ENCODE results near the gene PCID2.

The PCID2 gene

DNA sequence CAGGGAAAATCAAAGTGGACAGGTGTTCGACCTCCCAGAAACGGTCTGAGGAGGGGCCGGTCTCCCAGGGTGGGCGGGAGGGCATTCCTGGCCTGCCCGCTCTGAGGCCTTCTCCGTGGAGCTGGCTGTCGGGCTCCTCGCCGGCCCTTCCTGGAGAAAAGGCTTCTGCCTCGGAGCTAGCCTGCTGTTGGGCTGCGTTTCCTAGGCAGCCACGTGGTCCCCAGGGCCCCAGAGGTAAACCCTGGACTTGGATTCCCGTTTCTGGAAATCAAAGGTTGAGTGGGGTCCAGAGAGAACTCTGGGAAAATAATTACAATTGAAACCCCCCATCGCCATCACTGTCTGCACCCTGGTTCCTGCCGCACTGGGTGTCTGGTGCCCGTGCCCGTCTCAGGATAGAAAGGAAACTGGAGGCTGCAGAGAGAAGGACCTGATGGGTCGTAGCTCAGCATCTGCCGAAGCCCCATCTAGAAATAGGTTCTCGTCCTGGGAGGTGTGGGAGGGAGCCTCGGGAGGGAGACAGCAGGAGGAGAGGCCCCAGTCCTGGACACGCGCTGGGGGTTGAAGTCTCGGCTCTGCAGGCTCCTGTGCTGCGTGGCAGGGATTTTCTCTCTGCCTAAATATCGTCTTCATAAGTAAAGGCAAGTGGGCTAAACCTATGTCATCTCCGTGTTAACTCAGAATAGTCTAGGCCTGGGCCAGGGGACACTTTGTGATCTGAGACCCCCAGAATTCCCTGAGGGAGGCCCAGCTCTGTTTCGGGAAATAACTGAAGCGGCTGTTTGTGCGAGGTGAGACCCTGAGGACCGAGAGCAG, 57.7 kb downstream of the PCID2 start:
- Histone ChIP-seq H3K4me1 (peaks cover 0 to 19% (median 8%) of the 10 kb centered on the region in 4 donors), H3K27ac (no peak overlapping the region), H3K9me3 (no peaks in the 10 kb centered on the region), H3K4me3 (no peak overlapping the region), H3K27me3 (peaks cover 0 to 2% of the 10 kb centered on the region in 2 donors), H3K36me3 (no peaks in the 10 kb centered on the region)
- no peak for DNase-seq
- intact Hi-C loops (cut with DNase I; ENCODE audit: low total_unique reads) = loop anchor here (10.0 kb wide), 2 partner anchors 54 to 116 kb away; partner anchors contain the start of genes CUL4A and PCID2
- TF ChIP-seq, protein P1, sequence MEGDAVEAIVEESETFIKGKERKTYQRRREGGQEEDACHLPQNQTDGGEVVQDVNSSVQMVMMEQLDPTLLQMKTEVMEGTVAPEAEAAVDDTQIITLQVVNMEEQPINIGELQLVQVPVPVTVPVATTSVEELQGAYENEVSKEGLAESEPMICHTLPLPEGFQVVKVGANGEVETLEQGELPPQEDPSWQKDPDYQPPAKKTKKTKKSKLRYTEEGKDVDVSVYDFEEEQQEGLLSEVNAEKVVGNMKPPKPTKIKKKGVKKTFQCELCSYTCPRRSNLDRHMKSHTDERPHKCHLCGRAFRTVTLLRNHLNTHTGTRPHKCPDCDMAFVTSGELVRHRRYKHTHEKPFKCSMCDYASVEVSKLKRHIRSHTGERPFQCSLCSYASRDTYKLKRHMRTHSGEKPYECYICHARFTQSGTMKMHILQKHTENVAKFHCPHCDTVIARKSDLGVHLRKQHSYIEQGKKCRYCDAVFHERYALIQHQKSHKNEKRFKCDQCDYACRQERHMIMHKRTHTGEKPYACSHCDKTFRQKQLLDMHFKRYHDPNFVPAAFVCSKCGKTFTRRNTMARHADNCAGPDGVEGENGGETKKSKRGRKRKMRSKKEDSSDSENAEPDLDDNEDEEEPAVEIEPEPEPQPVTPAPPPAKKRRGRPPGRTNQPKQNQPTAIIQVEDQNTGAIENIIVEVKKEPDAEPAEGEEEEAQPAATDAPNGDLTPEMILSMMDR (IDR thresholded peaks at IDR 0.05) = no peak

DNA sequence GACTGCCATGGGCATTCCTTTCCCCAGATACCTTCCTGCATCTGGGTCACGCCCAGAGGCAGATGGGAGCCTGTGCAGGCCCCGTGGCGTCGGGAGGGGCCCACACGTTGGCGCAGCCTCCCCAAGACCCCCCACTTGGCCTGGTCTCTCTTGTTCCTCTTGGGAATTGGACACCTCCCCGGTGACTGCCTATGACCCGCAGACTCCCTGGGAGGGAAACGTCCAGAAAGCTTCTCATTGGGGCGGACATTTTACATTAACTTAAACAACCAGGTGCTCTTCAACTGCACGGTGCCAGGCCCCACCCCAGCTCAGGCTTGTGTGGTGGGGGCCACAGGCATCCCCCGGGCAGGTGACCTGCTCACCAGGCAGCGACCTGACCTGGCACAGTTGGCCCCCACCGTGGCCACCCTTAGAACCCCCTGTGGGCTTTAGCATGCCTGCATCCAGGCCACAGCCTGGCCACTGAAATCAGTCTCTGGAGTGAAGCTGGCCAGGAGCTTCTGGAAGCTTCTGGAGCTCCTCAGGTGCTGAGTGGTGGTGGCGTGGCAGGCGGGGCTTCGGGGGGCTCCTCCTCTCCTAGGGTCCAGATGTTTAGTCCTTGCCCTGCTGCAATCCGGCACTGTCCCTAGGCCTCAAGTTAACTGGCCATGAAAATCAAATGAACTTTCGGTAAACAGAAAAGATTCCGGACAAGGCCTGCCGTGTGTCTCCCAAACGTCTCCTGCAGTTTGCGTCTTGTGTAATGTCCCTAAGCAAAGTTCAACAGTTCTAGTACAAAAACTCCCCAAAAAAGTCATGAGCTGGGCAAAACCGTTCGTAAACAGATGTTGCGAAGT, 58.5 kb downstream of the PCID2 start:
- no peak for DNase-seq
- no peaks in the 10 kb centered on the region for H3K36me3 ChIP-seq
- H3K27ac ChIP-seq = no peak overlapping the region
- H3K9me3 ChIP-seq = no peaks in the 10 kb centered on the region
- H3K4me3 ChIP-seq = no peak overlapping the region
- intact Hi-C loops (cut with DNase I; ENCODE audit: low total_unique reads) = loop anchor here (10.0 kb wide), 2 partner anchors 55 to 115 kb away; partner anchors contain the start of genes CUL4A and PCID2
- peaks cover 0 to 19% (median 8%) of the 10 kb centered on the region in 4 donors for H3K4me1 ChIP-seq
- H3K27me3 ChIP-seq = peaks cover 0 to 2% of the 10 kb centered on the region in 2 donors
- TF ChIP-seq, protein P1 (IDR thresholded peaks at IDR 0.05) = no peak

DNA sequence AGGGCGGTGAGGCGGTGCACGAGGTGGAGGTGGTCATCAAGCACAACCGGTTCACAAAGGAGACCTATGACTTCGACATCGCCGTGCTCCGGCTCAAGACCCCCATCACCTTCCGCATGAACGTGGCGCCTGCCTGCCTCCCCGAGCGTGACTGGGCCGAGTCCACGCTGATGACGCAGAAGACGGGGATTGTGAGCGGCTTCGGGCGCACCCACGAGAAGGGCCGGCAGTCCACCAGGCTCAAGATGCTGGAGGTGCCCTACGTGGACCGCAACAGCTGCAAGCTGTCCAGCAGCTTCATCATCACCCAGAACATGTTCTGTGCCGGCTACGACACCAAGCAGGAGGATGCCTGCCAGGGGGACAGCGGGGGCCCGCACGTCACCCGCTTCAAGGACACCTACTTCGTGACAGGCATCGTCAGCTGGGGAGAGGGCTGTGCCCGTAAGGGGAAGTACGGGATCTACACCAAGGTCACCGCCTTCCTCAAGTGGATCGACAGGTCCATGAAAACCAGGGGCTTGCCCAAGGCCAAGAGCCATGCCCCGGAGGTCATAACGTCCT, 59.4 kb downstream of the PCID2 start:
- Histone ChIP-seq H3K4me1 (peaks cover 0 to 14% (median 8%) of the 10 kb centered on the region in 4 donors), H3K27ac (no peak overlapping the region), H3K4me3 (no peak overlapping the region), H3K36me3 (no peaks in the 10 kb centered on the region), H3K27me3 (peaks cover 0 to 6% of the 10 kb centered on the region in 2 donors), H3K9me3 (no peaks in the 10 kb centered on the region)
- DNase-seq = no peak
- TF ChIP-seq, protein P1 (IDR thresholded peaks at IDR 0.05) = no peak
- intact Hi-C loops (cut with DNase I; ENCODE audit: low total_unique reads) = no loop called here

DNA sequence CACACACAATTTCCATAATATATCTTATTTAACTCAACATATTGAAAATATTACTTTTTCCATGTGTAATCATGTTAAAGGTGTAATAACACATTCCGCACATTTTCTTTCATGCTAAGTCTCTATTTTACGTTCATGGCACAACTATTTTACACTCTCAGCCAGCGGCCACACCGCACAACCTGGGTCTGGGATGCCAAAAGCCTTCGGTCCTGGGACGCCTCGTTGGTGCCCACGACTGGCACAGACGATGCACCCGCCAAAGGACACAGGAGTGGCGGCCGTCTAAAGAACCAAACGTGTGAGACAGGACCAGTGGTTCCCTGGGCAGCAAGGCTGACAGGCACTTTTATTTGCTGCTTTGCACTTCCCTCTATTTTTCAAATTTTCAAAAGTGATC, 60.1 kb downstream of the PCID2 start:
- H3K36me3 ChIP-seq = no peaks in the 10 kb centered on the region
- peaks cover 0 to 8% of the 10 kb centered on the region in 2 donors for H3K27me3 ChIP-seq
- DNase-seq = no peak
- H3K4me1 ChIP-seq = peaks cover 0 to 12% (median 8%) of the 10 kb centered on the region in 4 donors
- intact Hi-C loops (cut with DNase I; ENCODE audit: low total_unique reads) = no loop called here
- no peak overlapping the region for H3K4me3 ChIP-seq
- H3K27ac ChIP-seq = no peak overlapping the region
- no peaks in the 10 kb centered on the region for H3K9me3 ChIP-seq
- TF ChIP-seq, protein P1 (IDR thresholded peaks at IDR 0.05) = no peak

DNA sequence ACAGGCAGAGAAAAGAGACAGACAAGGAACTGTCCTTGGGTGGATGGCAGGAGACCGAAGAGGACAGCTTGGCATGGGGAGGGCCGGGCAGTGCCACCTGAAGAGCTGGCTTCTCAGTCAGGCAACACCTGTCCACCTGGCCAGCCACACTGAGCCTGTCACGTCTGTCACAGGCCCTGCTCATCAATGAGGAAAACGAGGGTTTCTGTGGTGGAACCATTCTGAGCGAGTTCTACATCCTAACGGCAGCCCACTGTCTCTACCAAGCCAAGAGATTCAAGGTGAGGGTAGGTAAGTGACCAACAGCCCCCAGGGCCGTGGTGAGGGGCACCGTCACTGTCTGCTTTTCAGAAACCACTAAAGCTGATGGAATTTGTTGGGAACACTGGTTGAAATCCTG, 61.3 kb downstream of the PCID2 start:
- Histone ChIP-seq H3K27ac (no peak overlapping the region), H3K36me3 (no peaks in the 10 kb centered on the region), H3K27me3 (peaks cover 0 to 8% of the 10 kb centered on the region in 2 donors), H3K9me3 (no peaks in the 10 kb centered on the region), H3K4me3 (no peak overlapping the region), H3K4me1 (peaks cover 0 to 3% (median 0%) of the 10 kb centered on the region in 4 donors)
- DNase-seq = no peak
- intact Hi-C loops (cut with DNase I; ENCODE audit: low total_unique reads) = no loop called here
- TF ChIP-seq, protein P1 (IDR thresholded peaks at IDR 0.05) = no peak

All from tibial artery (tissue), 4 donors.